OCI-LY7 (cell line): ENCODE results near the gene ITK. TPM values are rescaled to one million over a fixed set of nuclear protein-coding genes. Genes with fewer than 3 reads are reported as not detected.

Experiments used
- BruUV-seq: library from RNA; stranded (reverse); fragments of 400-500 nt; replicated peaks from 2 replicates; lab custom pipeline; 2021; lab: Mats Ljungman, UMichigan
- CTCF ChIA-PET: fragments of 300-600 bp; sonication (Branson Sonifier 250); formaldehyde crosslinking; loops from one replicate; lab custom pipeline; 2022; ENCODE audit warnings: antibody characterized with exemption; ENCODE audit not compliant: unreplicated experiment; lab: Charles Lee
- POLR2A ChIA-PET: fragments of 300-600 bp; sonication (Branson Sonifier 250); formaldehyde crosslinking; loops from one replicate; lab custom pipeline; 2022; ENCODE audit warnings: antibody characterized with exemption; lab: Charles Lee
- DNase-seq: peaks from one replicate; pipeline ENCODE4 v3.0.0-alpha.2; 2015; ENCODE audit warnings: low spot score
- H2AFZ ChIP-seq: fragments of 200-600 bp; sonication (generic), shearing (Covaris generic); 2 replicates; pipeline ENCODE4 v1.6.1; 2014; ENCODE audit warnings: mild to moderate bottlenecking, antibody characterized with exemption, low read length, moderate library complexity
- H3K27ac ChIP-seq: fragments of 200-600 bp; sonication (generic); 2 replicates; pipeline ENCODE4 v1.5.1; 2014; ENCODE audit warnings: mixed run types, low read depth, mild to moderate bottlenecking, moderate library complexity, low read length, inconsistent platforms; ENCODE audit not compliant: poor library complexity, severe bottlenecking
- H3K36me3 ChIP-seq: fragments of 200-600 bp; sonication (generic); 2 replicates; pipeline ENCODE4 v1.6.1; 2014; ENCODE audit warnings: mild to moderate bottlenecking, antibody characterized with exemption, low read length, moderate library complexity, mixed read lengths; ENCODE audit not compliant: insufficient read depth
- H3K4me1 ChIP-seq: fragments of 200-600 bp; sonication (generic); 2 replicates; pipeline ENCODE4 v1.5.1; 2014; ENCODE audit warnings: mild to moderate bottlenecking, low read length; ENCODE audit not compliant: insufficient read depth, poor library complexity, severe bottlenecking
- H3K4me2 ChIP-seq: fragments of 200-600 bp; sonication (generic); 2 replicates; pipeline ENCODE4 v1.6.1; 2014; ENCODE audit warnings: mild to moderate bottlenecking, low read length
- H3K4me3 ChIP-seq: fragments of 200-600 bp; sonication (generic); 2 replicates; pipeline ENCODE4 v1.5.1; 2014; ENCODE audit warnings: mild to moderate bottlenecking, low read depth, low read length; ENCODE audit not compliant: poor library complexity, severe bottlenecking
- H3K79me2 ChIP-seq: fragments of 200-600 bp; sonication (generic); 2 replicates; pipeline ENCODE4 v1.6.1; 2016; ENCODE audit warnings: low read depth, mild to moderate bottlenecking, low read length, moderate library complexity, mixed read lengths; ENCODE audit not compliant: insufficient read depth
- H3K9me2 ChIP-seq: fragments of 200-600 bp; sonication (generic); 2 replicates; pipeline ENCODE4 v1.6.1; 2016; ENCODE audit warnings: mild to moderate bottlenecking, low read length, mixed read lengths; ENCODE audit not compliant: insufficient read depth
- H3K9me3 ChIP-seq: fragments of 200-600 bp; sonication (generic); 2 replicates; pipeline ENCODE4 v1.6.1; 2014; ENCODE audit warnings: mild to moderate bottlenecking, mixed run types, low read length, mixed read lengths
- H4K20me1 ChIP-seq: fragments of 200-600 bp; sonication (generic); 2 replicates; pipeline ENCODE4 v1.6.1; 2014; ENCODE audit warnings: mild to moderate bottlenecking, antibody characterized with exemption, low read length, moderate library complexity, mixed read lengths; ENCODE audit not compliant: insufficient read depth
- EZH2phosphoT487 ChIP-seq: fragments of 200-600 bp; sonication (generic); IDR thresholded peaks from 2 replicates; pipeline ENCODE4 v1.6.1; 2018; ENCODE audit warnings: low read depth, borderline replicate concordance, mild to moderate bottlenecking, mixed run types, antibody characterized with exemption, low read length, moderate library complexity, mixed read lengths
- intact Hi-C: fragments of 100-400 bp; cut with micrococcal nuclease; formaldehyde crosslinking; loops from one replicate; pipeline ENCODE4 v1.10.0; 2022; ENCODE audit not compliant: unreplicated experiment
- total RNA-seq, 2 experiments: library from RNA; depleted of rRNA in 1 of 2; stranded (reverse); fragments of >200 nt in 1 of 2; shearing (Covaris generic) in 1 of 2; gene quantifications; 2 replicates each; pipeline ENCODE4 v1.2.3, GENCODE V29; 2014 to 2022
- TF ChIP-seq, protein P1 (sequence below): fragments of 200-600 bp; sonication (generic); conservative IDR thresholded peaks from 2 replicates; pipeline ENCODE4 v1.5.1; 2014; ENCODE audit warnings: mild to moderate bottlenecking, antibody characterized with exemption, low read length, moderate library complexity, mixed read lengths

Gene ITK
- total RNA-seq, 2 experiments from 2014 or later, result not detected

DNA sequence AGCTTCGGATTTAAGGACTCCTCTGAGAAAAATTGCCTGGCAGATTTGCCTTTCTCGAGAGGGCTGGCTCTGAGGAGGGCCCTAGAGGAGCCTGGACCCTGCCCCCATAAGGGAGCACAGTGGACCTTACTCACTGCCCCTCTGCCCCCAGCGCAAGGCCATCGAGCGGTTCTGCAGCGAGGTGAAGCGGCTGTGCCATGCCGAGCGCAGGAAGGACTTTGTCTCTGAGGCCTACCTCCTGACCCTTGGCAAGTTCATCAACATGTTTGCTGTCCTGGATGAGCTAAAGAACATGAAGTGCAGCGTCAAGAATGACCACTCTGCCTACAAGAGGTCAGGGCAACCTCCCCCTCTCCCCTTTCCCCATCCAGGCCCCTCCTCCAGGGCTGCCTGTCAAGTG lies 119.9 kb downstream of the ITK start:
- intact Hi-C loops, result no loop called here
- POLR2A ChIA-PET, result interaction anchor here (0.6 kb wide), 1 partner anchor 272 kb away, joined by 3 read pairs; no protein-coding TSS in a partner anchor
- Histone ChIP-seq H3K27ac (no peak overlapping the region), H4K20me1 (no peaks in the 10 kb centered on the region), H3K4me2 (no peak overlapping the region), H2AFZ (no peak overlapping the region), H3K4me3 (no peak overlapping the region), H3K36me3 (peaks cover 96% of the 10 kb centered on the region), H3K79me2 (no peaks in the 10 kb centered on the region), H3K4me1 (no peaks in the 10 kb centered on the region), H3K9me3 (no peaks in the 10 kb centered on the region), H3K9me2 (no peaks in the 10 kb centered on the region)
- no peak for TF ChIP-seq EZH2phosphoT487
- TF ChIP-seq, protein P1, sequence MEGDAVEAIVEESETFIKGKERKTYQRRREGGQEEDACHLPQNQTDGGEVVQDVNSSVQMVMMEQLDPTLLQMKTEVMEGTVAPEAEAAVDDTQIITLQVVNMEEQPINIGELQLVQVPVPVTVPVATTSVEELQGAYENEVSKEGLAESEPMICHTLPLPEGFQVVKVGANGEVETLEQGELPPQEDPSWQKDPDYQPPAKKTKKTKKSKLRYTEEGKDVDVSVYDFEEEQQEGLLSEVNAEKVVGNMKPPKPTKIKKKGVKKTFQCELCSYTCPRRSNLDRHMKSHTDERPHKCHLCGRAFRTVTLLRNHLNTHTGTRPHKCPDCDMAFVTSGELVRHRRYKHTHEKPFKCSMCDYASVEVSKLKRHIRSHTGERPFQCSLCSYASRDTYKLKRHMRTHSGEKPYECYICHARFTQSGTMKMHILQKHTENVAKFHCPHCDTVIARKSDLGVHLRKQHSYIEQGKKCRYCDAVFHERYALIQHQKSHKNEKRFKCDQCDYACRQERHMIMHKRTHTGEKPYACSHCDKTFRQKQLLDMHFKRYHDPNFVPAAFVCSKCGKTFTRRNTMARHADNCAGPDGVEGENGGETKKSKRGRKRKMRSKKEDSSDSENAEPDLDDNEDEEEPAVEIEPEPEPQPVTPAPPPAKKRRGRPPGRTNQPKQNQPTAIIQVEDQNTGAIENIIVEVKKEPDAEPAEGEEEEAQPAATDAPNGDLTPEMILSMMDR, result no peak
- DNase-seq, result no peak
- CTCF ChIA-PET, result interaction anchor here (1.2 kb wide), 1 partner anchor 47 kb away, joined by 4 read pairs; no protein-coding TSS in a partner anchor
- no TSS peak for BruUV-seq

DNA sequence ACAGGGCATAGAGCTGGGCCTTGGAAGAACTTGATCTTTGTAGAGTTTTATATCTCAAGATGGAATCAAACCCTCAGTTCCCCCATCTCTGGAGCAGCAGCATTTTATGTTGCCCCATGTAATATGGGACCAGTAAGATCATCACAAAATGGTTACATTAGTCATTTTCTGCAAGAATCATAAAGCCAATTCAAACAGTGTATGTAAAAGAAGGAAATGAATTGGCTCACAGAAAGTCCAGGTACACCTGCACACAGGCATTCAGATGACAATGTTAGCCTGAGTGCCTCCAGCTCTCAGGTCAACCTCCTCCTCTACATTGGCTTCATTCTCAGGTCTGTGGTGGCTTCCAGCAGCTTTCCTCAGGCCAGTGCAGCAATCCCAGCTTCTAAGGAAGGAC lies 120.4 kb downstream of the ITK start:
- Histone ChIP-seq H3K27ac (no peak overlapping the region), H2AFZ (no peak overlapping the region), H3K4me3 (no peak overlapping the region), H3K79me2 (no peaks in the 10 kb centered on the region), H4K20me1 (no peaks in the 10 kb centered on the region), H3K36me3 (peaks cover 96% of the 10 kb centered on the region), H3K9me3 (no peaks in the 10 kb centered on the region), H3K4me2 (no peak overlapping the region), H3K9me2 (no peaks in the 10 kb centered on the region), H3K4me1 (no peaks in the 10 kb centered on the region)
- no peak for DNase-seq
- TF ChIP-seq EZH2phosphoT487, result no peak
- TF ChIP-seq, protein P1, result no peak
- ChIA-PET CTCF (interaction anchor here (1.2 kb wide), 1 partner anchor 47 kb away, joined by 4 read pairs; no protein-coding TSS in a partner anchor), POLR2A (interaction anchor here (0.6 kb wide), 1 partner anchor 272 kb away, joined by 3 read pairs; no protein-coding TSS in a partner anchor)
- intact Hi-C loops, result no loop called here
- BruUV-seq, result no TSS peak

DNA sequence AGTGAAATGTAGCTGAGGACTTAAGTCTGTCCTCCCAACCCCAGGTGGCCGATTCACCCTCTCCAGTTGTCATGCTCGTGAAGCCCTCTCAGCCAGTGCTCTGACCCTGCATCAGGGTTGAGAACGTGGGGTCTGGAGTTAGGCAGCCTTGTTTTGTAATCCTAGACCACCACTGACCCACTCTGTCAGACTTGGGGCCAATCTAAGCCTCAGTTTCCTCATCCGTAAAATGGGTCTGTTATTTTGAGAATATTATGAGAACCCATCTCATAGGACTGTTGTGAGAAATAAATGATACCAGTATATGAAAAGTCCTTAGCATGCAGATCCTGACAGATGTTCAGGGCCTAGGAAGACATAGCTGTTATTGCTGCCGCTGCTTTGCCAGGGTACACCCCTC lies 122.4 kb downstream of the ITK start:
- POLR2A ChIA-PET, result interaction anchor here (1.5 kb wide), 1 partner anchor 40 kb away, joined by 3 read pairs; no protein-coding TSS in a partner anchor
- no peaks in the 10 kb centered on the region for H3K79me2 ChIP-seq
- BruUV-seq, result no TSS peak

More for the DNA sequence above, 122.4 kb downstream of the ITK start:
- no peak overlapping the region for H3K4me2 ChIP-seq
- intact Hi-C loops, result no loop called here
- CTCF ChIA-PET, result no interaction called here
- no peak overlapping the region for H3K27ac ChIP-seq
- no peaks in the 10 kb centered on the region for H4K20me1 ChIP-seq
- H3K9me2 ChIP-seq, result no peaks in the 10 kb centered on the region
- DNase-seq, result no peak
- H3K4me1 ChIP-seq, result peaks cover 6% of the 10 kb centered on the region
- H3K4me3 ChIP-seq, result no peak overlapping the region
- peaks cover 96% of the 10 kb centered on the region for H3K36me3 ChIP-seq
- H2AFZ ChIP-seq, result no peak overlapping the region
- TF ChIP-seq, protein P1, result no peak
- no peak for TF ChIP-seq EZH2phosphoT487
- H3K9me3 ChIP-seq, result no peaks in the 10 kb centered on the region
